LNCAP (cell line): Measurements from ENCODE around the gene SORT1.

Experiments used
- TF ChIP-seq, protein P1 (sequence below): fragments of 450-650 bp; IDR thresholded peaks from 2 replicates; pipeline ENCODE4 v1.5.1; 2017; ENCODE audit warnings: mild to moderate bottlenecking

The SORT1 gene

DNA sequence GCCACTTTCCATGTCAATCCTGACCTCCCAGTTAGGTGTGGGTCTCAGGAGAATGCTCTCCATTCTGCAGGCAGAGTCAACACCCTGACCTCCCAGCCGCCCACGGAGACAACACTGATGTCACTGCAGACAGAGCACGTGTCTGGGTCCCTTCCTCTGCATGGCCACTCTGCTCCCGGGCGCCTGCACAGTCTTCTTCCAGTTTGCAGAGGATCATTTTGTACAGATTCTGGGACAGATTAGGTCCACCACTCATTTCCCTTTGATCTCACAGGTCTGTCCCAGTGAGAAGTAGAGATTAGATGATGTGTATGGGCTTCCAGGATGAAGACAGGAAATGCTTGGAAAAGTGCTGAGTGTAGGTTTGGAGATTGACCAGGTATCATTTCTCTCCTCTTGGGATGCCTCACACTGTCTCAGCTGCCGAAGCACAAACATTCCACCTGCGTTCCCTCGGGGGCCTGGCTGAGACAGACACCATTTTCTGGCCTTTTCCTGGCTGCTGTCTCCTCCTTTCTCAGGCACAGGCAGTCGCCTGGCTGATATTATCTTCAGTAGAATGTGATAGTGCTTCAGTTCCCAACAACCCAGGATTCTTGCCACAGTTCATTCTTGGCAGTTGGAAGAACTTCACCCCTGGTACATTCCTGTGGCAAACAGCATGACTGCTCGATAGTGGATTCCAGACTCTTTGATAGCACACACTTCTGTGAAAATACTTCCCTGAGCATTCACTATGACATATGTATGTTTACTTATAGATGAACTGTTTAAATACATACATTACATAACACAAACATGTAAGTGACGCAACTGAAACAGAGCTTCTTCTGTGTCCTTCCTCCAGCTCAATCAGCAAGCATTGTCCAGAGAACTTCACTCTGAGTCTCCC lies 98.8 kb downstream of the SORT1 start:
- TF ChIP-seq, protein P1, sequence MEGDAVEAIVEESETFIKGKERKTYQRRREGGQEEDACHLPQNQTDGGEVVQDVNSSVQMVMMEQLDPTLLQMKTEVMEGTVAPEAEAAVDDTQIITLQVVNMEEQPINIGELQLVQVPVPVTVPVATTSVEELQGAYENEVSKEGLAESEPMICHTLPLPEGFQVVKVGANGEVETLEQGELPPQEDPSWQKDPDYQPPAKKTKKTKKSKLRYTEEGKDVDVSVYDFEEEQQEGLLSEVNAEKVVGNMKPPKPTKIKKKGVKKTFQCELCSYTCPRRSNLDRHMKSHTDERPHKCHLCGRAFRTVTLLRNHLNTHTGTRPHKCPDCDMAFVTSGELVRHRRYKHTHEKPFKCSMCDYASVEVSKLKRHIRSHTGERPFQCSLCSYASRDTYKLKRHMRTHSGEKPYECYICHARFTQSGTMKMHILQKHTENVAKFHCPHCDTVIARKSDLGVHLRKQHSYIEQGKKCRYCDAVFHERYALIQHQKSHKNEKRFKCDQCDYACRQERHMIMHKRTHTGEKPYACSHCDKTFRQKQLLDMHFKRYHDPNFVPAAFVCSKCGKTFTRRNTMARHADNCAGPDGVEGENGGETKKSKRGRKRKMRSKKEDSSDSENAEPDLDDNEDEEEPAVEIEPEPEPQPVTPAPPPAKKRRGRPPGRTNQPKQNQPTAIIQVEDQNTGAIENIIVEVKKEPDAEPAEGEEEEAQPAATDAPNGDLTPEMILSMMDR, result no peak

- TF ChIP-seq, protein P1, result no peak
Observed at GRCh38 chr1:109296782-109297181, 100.9 kb downstream of the SORT1 start.

DNA sequence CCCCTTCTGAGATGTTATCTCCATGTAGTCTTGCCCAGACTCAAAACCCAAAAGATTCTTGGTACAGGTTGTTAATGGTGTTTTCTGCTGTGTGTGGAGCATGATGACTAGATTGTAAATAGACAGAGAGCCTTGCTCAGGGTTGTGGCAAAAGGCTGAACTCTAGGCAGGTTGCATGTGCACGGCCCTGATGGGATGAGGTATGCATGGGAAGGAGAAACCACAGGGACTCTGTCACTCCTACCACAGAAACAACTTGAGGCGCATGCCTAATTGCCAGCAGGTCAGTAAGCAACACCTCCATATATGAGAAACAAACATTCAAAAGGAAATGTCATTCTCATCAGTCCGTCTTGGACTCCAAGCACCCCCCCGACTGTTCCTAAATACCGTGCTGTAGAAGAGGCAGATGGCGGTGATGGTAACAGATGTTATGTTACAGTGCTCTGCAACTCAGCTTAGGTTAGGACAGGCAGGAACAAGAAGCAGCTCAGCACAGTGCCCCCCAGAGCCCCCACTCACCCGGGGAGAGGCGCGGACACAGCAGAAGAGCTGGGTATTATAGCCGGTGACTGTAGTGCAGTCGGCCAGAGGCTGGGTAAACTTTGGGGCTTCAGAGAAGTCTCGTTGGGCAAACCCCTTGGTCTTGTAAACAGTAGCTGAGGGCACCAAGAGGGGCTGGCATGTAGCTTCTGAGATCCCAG lies 101.9 kb downstream of the SORT1 start:
- TF ChIP-seq, protein P1, result no peak

- TF ChIP-seq, protein P1, result no peak
Observed at GRCh38 chr1:109294481-109294880, 103.2 kb downstream of the SORT1 start.

- TF ChIP-seq, protein P1, result no peak
Observed at GRCh38 chr1:109293026-109293425, 104.7 kb downstream of the SORT1 start.

DNA sequence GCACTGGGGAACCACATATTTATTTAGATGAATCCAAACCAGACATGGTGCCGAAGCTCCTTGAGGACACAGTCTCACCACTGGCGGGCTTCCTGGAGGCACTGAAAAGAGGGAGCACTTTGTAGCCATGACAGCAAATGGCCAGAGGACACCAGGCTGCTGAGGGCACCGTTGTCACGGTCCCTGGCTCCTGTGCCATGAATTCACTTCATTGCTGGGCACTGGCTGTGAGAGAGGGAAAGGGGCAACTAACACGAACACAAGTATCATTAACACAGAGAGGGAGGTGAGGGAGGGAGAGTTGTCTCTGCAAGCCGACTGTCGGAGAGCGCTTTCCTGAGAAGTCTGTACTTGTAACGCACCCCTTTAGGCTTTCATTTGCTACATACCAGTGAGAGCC lies 105.4 kb downstream of the SORT1 start:
- TF ChIP-seq, protein P1, result no peak

GRCh38 chr1:109290998-109291397 lies 106.7 kb downstream of the SORT1 start:
- TF ChIP-seq, protein P1, result no peak
